GM19438 (cell line): ENCODE data around the gene LRFN2.
A peak's percentile ranks its signal among the peaks of the same experiment; 100 is the strongest.

Source experiments
- ATAC-seq: cut with Tn5 transposase; IDR thresholded peaks from one replicate; pipeline ENCODE4 v1.9.1; 2021; ENCODE audit warnings: low read depth; ENCODE audit not compliant: unreplicated experiment

Gene LRFN2

GRCh38 chr6:40587240-40588069 is at the start of gene LRFN2:
Gene LRFN2, minus strand, starts transcription at chr6:40587364.
- ATAC-seq, result peak; percentile 72

GRCh38 chr6:40634429-40634828 is 47.3 kb upstream of the LRFN2 start:
- no peak for ATAC-seq

- no peak for ATAC-seq
Measured at GRCh38 chr6:40631744-40632143, 44.6 kb upstream of the LRFN2 start.

GRCh38 chr6:40630488-40630887 is 43.3 kb upstream of the LRFN2 start:
- ATAC-seq, result no peak

- ATAC-seq, result no peak
Measured at GRCh38 chr6:40630051-40630450, 42.9 kb upstream of the LRFN2 start.

- no peak for ATAC-seq
Measured at GRCh38 chr6:40629463-40629862, 42.3 kb upstream of the LRFN2 start.

GRCh38 chr6:40627316-40627715 is 40.2 kb upstream of the LRFN2 start:
- ATAC-seq, result no peak

GRCh38 chr6:40626886-40627285 is 39.7 kb upstream of the LRFN2 start:
- no peak for ATAC-seq

GRCh38 chr6:40623932-40624331 is 36.8 kb upstream of the LRFN2 start:
- ATAC-seq, result no peak

GRCh38 chr6:40623178-40623577 is 36.0 kb upstream of the LRFN2 start:
- ATAC-seq, result no peak

GRCh38 chr6:40620574-40621240 is 33.5 kb upstream of the LRFN2 start:
- ATAC-seq, result no peak

- ATAC-seq, result no peak
Measured at GRCh38 chr6:40614671-40615070, 27.5 kb upstream of the LRFN2 start.

- ATAC-seq, result no peak
Measured at GRCh38 chr6:40611912-40612311, 24.7 kb upstream of the LRFN2 start.

GRCh38 chr6:40611434-40611833 is 24.3 kb upstream of the LRFN2 start:
- no peak for ATAC-seq

GRCh38 chr6:40610229-40610628 is 23.1 kb upstream of the LRFN2 start:
- ATAC-seq, result no peak

GRCh38 chr6:40606981-40607380 is 19.8 kb upstream of the LRFN2 start:
- ATAC-seq, result no peak

GRCh38 chr6:40606526-40606925 is 19.4 kb upstream of the LRFN2 start:
- no peak for ATAC-seq

- no peak for ATAC-seq
Measured at GRCh38 chr6:40604082-40604481, 16.9 kb upstream of the LRFN2 start.

GRCh38 chr6:40599555-40599954 is 12.4 kb upstream of the LRFN2 start:
- ATAC-seq, result no peak

GRCh38 chr6:40598516-40598915 is 11.4 kb upstream of the LRFN2 start:
- ATAC-seq, result no peak

- no peak for ATAC-seq
Measured at GRCh38 chr6:40597301-40597700, 10.1 kb upstream of the LRFN2 start.

- ATAC-seq, result no peak
Measured at GRCh38 chr6:40588480-40588879, 1.3 kb upstream of the LRFN2 start.
